Measurements from ENCODE around the gene MAPT.
A peak's percentile ranks its signal among the peaks of the same experiment; 100 is the strongest.
"Not testable (repeated sequence)": the region's sequence is repeated elsewhere in the genome, so short reads cannot be mapped to it uniquely, and the experiment has no call there.

MAPT gene

GRCh38 chr17:45927247-45927646, 32.9 kb downstream of the MAPT start:
- DNase-seq (ENCODE audit: low read depth in 2 of 2), result no peak

GRCh38 chr17:45929344-45929743, 35.0 kb downstream of the MAPT start:
- DNase-seq (ENCODE audit: low read depth in 2 of 2), result no peak

GRCh38 chr17:45930420-45930951, 36.1 kb downstream of the MAPT start:
- DNase-seq (ENCODE audit: low read depth in 2 of 2), result no peak

GRCh38 chr17:45931677-45932076, 37.3 kb downstream of the MAPT start:
- no peak for DNase-seq (ENCODE audit: low read depth in 2 of 2)

GRCh38 chr17:45934044-45934979, 40.0 kb downstream of the MAPT start:
- no peak for DNase-seq (ENCODE audit: low read depth in 2 of 2)

- no peak for DNase-seq (ENCODE audit: low read depth in 2 of 2)
Observed at GRCh38 chr17:45935197-45935709, 40.9 kb downstream of the MAPT start.

GRCh38 chr17:45935710-45936509, 41.6 kb downstream of the MAPT start:
- no peak for DNase-seq (ENCODE audit: low read depth in 2 of 2)

- no peak for DNase-seq (ENCODE audit: low read depth in 2 of 2)
Observed at GRCh38 chr17:45936610-45937009, 42.3 kb downstream of the MAPT start.

- not testable (repeated sequence) for DNase-seq (ENCODE audit: low read depth in 2 of 2)
Observed at GRCh38 chr17:45937186-45937585, 42.8 kb downstream of the MAPT start.

GRCh38 chr17:45939395-45939794, 45.0 kb downstream of the MAPT start:
- DNase-seq (ENCODE audit: low read depth in 2 of 2), result no peak

- no peak for DNase-seq (ENCODE audit: low read depth in 2 of 2)
Observed at GRCh38 chr17:45940293-45940692, 45.9 kb downstream of the MAPT start.

GRCh38 chr17:45940826-45941225, 46.5 kb downstream of the MAPT start:
- DNase-seq (ENCODE audit: low read depth in 2 of 2), result no peak

- no peak for DNase-seq (ENCODE audit: low read depth in 2 of 2)
Observed at GRCh38 chr17:45941395-45941794, 47.0 kb downstream of the MAPT start.

GRCh38 chr17:45942284-45942683, 47.9 kb downstream of the MAPT start:
- DNase-seq (ENCODE audit: low read depth in 2 of 2), result no peak

- DNase-seq (ENCODE audit: low read depth in 2 of 2), result no peak
Observed at GRCh38 chr17:45946841-45947256, 52.5 kb downstream of the MAPT start.

GRCh38 chr17:45948498-45948880, 54.1 kb downstream of the MAPT start:
- no peak for DNase-seq (ENCODE audit: low read depth in 2 of 2)

GRCh38 chr17:45948881-45949624, 54.7 kb downstream of the MAPT start:
- DNase-seq (ENCODE audit: low read depth in 2 of 2), result peak; percentile 55 to 57

- DNase-seq (ENCODE audit: low read depth in 2 of 2), result no peak
Observed at GRCh38 chr17:45949755-45950320, 55.5 kb downstream of the MAPT start.

- DNase-seq (ENCODE audit: low read depth in 2 of 2), result no peak
Observed at GRCh38 chr17:45950888-45951287, 56.5 kb downstream of the MAPT start.

GRCh38 chr17:45951403-45951802, 57.0 kb downstream of the MAPT start:
- DNase-seq (ENCODE audit: low read depth in 2 of 2), result no peak

GRCh38 chr17:45951941-45952340, 57.6 kb downstream of the MAPT start:
- no peak for DNase-seq (ENCODE audit: low read depth in 2 of 2)
